ENCODE data around the gene TIAM2.
A peak's percentile ranks its signal among the peaks of the same experiment; 100 is the strongest.
"Not testable (repeated sequence)": the region's sequence is repeated elsewhere in the genome, so short reads cannot be mapped to it uniquely, and the experiment has no call there.

Gene TIAM2

DNA sequence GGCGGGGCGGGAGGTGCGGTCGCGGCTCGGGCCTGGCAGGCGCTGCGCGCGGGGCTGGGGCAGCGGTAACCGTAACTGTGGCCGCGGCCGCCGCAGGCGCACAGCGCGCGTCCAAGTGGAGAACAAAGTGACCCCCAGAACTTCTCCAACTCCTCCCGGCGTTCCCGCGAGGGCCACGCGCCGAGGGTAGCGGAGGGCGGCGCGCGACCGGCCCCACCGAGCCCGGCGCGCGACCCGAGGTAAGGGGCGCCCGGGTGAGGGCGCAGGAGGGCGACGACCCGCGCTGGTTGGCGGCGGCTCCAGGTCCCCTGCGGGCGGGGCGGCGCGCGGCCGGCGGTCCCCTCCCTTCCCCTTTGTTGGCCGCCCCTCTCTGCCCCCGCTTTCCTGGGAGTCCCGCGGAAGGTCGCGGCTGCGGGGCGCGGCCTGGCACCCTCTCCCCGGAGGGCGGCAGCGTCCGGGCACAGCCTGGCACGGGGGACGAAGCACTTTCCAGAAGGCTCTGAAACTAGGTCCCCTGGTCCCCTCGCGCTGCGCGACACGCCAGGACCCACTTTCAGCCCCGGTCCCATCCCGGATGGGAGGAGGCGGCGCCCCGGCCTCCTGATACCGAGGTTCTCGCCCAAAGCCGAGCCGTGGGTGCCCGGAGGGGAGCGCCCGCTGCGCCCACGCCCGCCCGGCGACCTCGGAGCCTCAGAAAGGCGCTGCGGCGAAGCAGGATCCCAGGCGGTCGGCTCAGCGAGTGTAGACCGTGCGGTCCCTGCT is at the start of gene TIAM2:
TIAM2 (plus strand) TSS at position 62 of the 762 bp plus-strand sequence. CDS start 133,909 bp downstream, outside the sequence.
- DNase-seq, result no peak

DNA sequence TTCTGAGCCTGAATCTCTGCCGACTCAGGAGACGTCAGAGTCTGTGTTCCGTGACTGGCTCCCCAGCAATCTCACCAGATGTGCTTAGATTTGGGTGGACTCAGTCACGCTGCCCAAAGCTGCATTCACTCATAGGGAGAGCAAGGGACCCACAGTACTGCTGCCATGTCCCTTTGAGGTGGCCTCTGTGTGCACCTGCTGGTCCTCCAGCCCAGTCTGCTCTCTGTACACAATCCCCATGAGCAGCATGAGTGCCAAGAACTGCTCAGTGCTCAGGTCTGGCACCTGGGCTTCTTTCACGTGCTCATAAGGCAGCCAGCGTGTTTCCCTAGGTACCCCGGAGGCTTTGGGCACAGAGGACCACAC is 44.2 kb upstream of the TIAM2 start:
- DNase-seq, result no peak

DNA sequence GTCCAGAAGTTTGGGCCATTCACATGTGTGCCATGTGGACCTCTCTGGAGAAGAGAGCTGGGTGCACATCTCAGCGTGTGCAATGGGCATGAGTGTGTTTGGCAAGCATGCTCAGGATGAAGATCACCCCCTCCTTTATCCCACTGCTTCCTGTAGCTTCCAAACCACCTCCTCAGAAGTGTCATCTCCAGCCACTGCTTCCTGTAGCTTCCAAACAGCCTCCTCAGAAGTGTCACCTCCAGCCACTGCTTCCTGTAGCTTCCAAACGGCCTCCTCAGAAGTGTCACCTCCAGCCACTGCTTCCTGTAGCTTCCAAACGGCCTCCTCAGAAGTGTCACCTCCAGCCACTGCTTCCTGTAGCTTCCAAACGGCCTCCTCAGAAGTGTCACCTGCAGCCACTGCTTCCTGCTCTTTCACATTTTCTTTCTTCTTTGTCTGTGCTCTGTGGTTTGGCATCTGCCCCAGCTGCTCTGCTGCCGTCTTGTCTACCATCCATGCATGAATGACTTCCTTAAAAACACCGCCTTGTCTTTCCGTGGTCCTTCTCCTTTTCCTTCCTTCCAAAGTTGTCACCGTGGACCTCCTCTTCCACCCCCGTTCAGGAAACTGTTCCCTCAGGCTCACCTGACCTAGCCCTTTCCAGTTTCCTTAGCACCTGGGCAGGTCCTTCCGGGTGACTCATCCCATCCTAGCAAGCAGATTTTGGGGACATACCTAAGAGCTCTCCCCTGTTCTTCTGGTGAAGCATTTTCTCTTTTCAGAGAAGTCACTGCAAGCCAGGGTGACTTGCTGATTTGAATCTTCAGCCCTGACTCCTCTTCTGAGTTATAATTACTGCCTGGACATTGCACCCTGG is 43.5 kb upstream of the TIAM2 start:
- DNase-seq, result peak; percentile 94 to 96

DNA sequence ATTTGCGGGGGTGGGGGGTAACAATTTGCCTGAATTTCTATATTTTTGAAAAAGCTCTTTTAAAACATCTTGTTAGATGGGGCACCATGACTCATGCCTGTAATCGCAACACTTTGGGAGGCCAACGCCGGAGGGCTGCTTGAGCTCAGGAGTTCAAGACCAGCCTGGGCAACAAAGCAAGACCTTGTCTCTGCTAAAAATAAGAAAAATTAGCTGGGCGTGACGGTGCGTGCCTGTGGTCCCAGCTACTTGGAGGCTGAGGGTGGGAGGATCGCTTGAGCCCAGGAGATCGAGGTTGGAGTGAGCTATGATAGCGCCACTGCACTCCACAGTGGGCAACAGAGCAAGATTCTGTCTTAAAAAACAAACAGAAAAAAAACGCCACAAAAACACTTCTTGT is 41.5 kb upstream of the TIAM2 start:
- no peak for DNase-seq

DNA sequence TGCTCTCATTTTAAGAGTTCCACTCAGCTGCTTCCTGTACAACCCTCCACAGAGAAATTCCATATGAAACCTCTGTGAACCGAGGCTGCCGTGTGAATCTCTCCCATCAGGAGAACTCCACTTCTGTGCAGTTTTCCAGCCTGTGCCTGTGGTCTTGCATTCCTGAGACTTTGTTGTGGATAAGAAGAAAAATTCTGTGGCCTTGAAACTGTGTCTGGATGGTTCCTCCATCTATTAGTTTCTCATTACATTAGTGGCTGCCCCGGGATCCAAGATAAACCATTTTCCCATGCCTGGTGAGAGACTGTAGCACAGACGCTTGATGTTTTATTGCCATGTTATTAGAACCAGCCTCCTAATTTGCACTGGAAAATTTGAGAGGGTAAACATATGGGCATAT is 40.8 kb upstream of the TIAM2 start:
- DNase-seq, result no peak

DNA sequence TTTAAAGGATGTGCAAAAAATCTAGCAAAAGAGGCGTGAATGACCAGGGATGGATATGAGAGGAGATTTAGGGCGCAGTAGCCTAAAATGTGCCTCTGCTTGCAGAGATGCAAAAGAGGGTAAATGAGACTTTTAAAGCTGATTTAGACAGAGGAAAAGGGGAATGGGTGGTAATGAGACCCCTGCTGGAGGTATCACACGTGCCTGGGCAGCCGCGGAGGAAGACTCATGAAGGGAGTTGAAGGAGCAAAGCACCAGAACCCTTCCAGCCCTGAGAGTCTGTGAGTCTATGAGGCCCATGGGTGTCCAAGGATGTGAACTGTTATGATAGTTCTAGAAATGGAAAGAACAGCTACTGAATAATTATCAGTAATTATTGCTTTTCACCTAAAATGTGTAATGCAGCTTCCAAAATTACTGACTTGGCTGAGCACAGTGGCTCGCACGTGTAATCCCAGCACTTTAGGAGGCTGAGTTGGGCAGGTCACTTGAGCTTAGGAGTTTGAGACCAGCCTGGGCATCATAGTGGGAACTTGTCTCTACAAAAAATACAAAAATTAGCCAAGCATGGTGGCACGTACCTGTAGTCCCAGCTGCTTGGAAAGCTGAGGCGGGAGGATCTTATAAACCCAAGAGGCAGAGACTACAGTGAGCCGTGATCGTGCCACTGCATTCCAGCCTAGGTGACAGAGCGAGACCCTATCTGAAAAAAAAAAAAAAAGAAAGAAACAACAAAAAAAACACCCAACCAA is 38.2 kb upstream of the TIAM2 start:
- no peak for DNase-seq

- no peak for DNase-seq
Observed at GRCh38 chr6:154958469-154958868, 36.6 kb upstream of the TIAM2 start.

GRCh38 chr6:154960299-154960843 is 34.7 kb upstream of the TIAM2 start:
- no peak for DNase-seq

DNA sequence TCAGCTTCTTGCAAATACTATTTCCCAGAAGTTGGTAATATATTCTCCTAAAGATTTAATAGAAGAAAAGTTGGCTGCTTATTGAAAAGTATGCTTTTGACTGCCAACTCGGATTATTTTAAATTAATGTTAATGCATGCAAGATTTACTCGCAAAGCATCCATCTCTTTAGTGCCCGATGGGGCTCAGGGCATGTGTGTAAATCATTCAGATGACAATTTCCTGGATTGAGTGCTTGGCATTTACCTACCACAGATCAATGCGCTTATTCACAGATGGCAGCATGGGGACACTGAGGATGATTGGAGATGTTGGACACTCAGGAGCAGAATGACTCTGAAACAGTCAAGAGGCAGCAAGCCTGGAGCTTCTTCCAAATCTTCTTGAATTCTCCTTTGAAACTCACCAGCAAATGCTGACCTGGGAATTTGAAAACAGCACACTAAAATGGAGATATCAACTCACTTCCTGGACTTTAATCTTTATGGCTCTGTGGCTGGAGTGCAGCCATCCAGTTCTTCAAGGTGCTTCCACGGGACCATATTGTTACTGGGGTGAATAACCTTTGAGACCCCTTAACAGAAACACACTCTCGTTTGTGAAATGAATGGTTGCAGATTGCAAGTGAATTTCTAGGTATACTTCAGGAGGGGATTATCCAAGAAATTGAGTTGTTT is 34.1 kb upstream of the TIAM2 start:
- DNase-seq, result no peak

DNA sequence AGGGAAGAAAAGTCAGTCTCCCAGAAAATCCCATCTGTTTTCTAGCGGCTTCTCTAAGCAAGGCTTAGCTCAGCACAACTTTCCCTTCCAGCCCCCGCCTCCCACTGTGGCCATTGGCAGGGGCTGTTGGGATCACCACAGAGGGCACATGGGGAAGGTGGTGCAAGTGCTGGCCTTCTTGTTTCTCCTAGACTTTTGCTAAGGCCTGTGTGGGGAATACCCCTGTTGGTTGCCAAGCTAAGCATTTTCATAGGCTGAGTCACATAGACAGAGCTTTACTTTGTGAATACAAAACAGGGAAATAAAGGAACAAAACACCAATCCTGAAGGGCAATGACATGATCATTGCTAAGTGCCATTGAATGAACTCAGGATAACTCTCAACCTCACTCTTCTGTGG is 32.4 kb upstream of the TIAM2 start:
- no peak for DNase-seq

DNA sequence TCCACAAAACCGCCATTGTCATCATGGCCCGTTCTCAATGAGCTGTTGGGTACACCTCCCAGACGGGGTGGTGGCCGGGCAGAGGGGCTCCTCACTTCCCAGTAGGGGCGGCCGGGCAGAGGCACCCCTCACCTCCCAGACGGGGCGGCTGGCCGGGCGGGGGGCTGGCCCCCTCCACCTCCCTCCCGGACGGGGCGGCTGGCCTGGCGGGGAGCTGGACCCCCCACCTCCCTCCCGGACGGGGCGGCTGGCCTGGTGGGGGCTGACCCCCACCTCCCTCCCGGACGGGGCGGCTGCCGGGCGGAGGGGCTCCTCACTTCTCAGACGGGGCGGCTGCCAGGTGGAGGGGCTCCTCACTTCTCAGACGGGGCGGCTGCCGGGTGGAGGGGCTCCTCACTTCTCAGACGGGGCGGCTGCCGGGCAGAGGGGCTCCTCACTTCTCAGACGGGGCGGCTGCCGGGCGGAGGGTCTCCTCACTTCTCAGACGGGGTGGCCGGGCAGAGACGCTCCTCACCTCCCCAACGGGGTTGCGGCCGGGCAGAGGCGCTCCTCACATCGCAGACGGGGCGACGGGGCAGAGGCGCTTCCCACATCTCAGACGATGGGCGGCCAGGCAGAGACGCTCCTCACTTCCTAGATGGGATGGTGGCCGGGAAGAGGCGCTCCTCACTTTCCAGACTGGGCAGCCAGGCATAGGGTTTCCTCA is 28.9 kb upstream of the TIAM2 start:
- not testable (repeated sequence) for DNase-seq

DNA sequence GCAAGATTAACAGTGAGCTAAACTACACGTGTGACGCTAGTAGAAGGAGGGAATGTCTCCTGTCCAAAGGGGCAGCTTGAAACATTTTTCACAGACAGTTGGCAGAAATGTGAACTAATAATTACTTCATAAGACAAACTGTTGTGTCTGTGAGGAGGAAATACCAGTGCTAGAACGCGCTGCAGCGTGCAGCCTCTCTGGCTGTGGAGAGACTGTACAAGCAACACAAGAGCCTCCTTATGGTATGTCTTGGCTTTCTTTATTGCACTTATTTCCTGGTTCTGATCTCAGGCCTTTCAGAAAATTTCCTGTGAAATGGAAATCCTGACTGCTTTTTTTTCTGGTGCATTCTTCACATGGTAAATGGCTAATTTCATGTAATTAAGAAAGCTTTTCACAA is 25.3 kb upstream of the TIAM2 start:
- DNase-seq, result no peak

DNA sequence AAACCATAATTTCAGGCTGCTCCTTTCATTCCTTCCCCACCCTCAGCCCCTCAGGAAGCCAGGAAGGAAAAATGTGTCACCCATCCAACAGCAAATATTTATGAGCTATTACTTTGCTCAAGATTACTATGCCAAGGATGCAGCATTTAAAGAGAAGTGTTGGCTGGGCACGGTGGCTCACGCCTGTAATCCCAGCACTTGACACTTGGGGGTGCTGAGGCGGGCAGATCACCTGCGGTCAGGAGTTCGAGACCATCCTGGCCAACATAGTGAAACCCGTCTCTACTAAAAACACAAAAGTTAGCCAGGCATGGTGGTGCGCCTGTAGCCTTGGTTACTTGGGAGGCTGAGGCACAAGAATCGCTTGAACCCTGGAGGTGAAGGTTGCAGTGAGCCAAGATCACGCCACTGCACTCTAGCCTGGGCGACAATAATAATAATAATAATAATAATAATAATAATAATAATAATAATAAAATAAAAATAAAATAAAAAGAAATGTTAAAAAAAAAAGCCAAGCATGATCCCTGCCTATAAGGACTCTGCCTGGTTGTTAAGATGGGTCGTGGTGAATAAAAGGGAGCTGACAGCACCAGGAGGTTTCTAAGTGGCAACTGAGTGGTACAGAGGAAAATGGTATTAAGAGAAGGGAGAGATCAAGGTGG is 20.5 kb upstream of the TIAM2 start:
- no peak for DNase-seq

DNA sequence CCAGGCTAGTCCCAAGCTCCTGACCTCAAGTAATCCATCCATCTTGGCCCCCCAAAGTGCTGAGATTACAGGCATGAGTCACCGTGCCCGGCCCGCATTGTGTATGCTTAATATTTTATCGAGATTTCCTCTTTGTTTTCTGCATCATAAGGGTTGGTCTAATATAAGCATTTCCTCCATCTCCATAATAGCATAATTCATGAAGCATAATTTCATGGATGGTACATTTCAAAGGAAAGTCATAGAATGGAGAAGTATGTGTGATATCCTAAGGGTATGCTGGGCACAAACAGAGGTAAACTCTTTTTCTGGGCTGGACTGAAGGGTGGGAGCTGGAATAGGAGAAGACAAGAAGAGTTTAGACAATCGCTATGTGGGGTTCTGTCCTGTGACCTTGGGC is 17.5 kb upstream of the TIAM2 start:
- DNase-seq, result no peak

DNA sequence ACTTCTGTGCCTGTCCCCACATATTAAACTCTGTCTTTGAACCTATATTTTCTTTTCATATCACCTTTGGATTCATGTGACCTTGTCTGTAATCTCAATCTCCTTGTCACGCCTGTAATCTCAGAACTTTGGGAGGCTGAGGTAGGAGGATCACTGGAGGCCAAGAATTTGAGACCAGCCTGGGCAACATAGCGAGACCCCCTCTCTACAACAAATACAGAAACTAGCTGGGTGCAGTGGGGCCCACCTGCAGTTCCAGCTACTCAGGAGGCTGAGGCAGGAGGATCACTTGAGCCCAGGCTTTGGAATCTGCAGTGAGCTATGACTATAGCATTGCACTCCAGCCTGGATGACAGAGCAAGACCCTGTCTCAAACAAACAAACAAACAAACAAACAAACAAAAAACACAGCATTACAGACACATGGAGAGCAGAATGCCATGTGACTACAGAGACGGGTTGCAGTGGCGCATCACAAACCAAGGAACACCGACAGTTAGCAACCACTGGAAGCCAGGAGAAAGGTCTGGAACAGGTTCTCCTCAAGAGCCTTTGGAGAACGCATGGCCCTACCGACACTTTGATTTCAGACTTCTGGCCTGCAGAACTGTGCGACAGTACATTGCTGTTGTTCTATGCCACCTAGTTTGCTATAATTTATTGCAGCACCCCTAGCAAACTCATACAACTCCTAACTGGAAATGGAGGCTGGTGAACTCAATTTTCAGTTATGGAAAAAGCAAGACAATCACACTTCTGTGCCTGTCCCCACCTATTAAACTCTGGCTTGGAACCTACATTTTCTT is 14.6 kb upstream of the TIAM2 start:
- DNase-seq, result no peak

DNA sequence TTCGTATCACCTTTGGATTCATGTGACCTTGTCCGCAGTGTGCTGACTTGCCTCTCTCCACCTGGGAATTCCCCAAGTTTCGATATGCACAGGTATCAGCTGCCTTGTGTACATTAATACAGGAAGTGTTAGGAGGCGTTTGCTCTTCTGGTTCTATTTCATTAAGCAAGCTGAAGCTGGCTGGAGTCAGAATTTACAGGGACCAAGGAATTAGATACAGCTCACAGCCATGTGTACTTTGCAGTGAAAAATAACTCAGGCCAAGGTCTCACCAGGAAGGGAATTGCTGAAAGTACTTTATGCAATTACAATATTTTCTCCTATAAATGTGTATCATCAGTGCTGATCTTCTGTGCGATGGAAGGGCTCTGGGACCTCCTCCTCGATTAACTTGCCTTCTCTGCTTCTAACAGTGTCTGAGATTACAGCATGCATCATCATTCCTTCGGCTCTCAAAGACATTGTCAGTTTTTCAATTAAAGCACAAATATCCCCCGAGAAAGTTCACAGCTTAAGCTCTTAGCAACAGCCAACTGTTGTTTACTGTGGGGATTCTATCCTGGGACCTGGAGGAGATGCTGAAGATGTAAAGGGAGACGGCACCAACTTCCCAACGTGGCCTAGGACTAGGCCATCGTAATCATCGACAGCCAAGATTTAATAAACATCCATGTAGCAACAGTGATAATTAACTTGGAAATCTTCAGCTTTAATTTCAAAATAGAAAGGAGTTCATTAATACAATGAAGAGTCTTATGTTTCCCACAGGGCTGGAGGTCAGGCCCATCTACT is 13.8 kb upstream of the TIAM2 start:
- DNase-seq, result no peak

DNA sequence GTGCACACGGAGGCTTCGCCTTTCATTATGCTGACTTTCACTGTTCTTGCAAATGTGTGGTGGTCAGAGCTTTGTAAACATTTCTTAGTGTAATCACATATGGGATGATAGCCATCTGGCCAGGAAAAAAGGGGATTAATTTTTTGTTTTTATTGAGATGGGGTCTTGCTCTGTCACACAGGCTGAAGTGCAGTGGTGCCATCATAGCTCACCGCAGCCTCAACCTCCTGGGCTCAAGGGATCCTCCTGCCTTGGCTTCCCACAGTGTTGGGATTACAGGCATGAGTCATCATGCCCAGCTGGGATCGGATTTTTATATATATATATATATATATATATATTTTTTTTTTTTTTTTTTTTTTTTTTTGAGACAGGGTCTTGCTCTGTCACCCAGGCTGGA is 11.0 kb upstream of the TIAM2 start:
- no peak for DNase-seq

DNA sequence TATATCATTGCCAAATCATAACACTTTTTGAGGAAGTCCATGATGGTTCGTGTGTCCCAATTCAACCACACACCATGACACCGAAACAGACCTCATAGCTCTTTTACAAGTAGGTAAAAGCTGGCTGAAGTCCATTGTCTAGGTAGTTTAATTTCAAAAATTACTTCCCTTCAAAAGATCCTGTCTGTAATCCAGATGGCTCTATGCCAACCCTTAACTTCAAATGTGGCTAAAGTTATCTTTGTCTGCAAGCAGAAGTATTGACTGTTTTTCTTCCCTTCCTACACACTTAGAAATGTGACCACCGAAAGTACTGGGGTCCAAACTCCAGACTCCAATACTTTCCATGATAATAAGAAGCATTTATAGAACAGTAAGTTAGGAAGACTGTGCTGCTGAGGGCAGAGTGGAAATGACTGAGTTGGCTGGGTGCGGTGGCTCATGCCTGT is 8.3 kb upstream of the TIAM2 start:
- peak; percentile 48 to 55 for DNase-seq

DNA sequence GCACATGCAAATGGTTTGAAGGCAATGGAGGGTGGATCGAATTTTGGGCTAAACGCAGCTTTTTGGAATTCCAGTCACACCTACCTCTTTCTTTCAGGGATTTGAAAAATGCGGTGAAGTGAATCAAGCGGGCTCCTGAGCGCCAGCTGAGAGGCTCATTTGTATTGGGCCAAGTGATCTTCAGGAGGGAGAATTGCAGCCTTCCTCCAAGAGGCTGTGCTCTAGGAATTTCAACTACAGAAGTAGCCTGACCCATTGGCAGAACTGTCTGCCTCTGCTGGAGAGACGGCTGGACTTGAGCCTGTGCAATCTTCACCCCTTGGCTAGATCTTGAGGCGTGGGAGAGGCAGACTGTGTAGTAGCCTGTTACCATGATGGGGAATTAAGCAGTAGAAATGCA is 5.7 kb upstream of the TIAM2 start:
- no peak for DNase-seq

DNA sequence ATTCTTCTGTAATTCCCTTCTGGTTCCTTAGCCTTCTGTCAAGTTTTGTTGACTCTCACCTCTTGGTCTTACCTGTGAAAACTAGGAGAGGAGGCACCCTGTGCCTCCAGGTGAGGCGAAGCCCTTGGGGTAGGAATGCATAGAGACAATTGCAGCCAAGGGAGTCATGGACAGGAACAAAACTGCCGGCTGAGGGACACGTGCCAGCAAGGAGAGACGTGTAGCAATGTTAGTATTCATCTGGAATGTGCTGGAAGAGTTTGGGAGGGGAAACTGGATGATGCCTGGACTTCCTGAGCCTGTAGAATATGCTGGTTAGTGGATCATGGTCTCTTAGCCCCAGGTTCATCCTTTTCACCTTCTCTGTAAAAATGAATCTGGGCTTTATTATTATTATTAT is 3.9 kb upstream of the TIAM2 start:
- no peak for DNase-seq
